ENCODE data around the gene GGN. TPM values are rescaled to one million over a fixed set of nuclear protein-coding genes. Genes with fewer than 3 reads are reported as not detected.
A peak's percentile ranks its signal among the peaks of the same experiment; 100 is the strongest.

The GGN gene
- total RNA-seq, 1 donor from 2014 or later = under 0.01 TPM

DNA sequence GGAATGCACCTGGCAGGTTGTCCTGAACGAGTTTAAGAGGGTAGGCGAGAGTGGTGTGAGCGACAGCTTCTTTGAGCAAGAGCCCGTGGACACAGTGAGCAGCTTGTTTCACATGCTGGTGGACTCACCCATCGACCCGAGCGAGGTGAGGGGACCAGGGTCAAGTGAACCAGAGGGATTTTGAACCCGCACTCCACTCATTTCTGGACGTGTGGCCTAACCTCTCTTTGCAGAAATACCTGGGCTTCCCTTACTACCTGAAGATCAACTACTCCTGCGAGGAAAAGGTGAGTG, 50.5 kb downstream of the GGN start:
- TF ChIP-seq, protein P1, sequence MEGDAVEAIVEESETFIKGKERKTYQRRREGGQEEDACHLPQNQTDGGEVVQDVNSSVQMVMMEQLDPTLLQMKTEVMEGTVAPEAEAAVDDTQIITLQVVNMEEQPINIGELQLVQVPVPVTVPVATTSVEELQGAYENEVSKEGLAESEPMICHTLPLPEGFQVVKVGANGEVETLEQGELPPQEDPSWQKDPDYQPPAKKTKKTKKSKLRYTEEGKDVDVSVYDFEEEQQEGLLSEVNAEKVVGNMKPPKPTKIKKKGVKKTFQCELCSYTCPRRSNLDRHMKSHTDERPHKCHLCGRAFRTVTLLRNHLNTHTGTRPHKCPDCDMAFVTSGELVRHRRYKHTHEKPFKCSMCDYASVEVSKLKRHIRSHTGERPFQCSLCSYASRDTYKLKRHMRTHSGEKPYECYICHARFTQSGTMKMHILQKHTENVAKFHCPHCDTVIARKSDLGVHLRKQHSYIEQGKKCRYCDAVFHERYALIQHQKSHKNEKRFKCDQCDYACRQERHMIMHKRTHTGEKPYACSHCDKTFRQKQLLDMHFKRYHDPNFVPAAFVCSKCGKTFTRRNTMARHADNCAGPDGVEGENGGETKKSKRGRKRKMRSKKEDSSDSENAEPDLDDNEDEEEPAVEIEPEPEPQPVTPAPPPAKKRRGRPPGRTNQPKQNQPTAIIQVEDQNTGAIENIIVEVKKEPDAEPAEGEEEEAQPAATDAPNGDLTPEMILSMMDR (IDR thresholded peaks at IDR 0.05; ENCODE audit: insufficient read depth, low read length, severe bottlenecking) = no peak
- Histone ChIP-seq H3K4me3 (ENCODE audit: low read depth, low read length) (peak overlapping the region; percentile 92), H3K27me3 (ENCODE audit: control insufficient read depth, insufficient read depth, low read length) (no peaks in the 10 kb centered on the region), H3K36me3 (ENCODE audit: control insufficient read depth, insufficient read depth, low read length) (peaks cover 6% of the 10 kb centered on the region)
- no peak for DNase-seq (ENCODE audit: low read depth)
- FAIRE-seq = no peak

DNA sequence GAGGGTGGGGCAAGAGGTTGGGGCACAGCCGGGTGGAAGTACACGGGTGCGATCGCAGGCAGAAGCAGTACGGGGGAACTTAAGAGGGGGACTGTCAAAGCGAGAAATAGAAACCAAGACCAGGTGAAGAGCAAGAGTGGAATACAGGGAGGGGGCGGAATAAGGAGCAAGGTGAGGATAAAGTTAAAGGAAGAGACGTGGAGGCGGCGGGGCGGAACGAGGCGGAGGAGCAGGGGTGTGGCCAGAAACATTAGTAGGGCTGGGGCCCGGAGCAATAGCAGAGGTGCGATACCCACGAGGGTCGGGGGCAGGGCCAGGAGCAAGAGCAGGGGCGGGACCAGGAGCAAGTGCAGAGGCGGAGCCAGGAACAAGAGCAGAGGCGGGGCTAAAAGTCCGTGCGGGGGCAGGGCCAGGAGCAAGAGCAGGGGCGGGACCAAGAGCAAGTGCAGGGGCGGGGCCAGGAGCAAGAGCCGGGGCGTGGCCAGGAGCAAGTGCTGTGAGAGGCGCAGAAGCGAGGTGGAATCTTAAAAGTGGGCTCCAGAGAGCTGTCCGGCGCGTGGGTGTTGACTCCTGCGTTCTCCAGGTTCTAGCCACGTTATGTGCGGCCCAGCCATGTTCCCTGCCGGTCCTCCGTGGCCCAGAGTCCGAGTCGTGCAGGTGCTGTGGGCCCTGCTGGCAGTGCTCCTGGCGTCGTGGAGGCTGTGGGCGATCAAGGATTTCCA, 51.0 kb downstream of the GGN start:
- Histone ChIP-seq H3K27me3 (ENCODE audit: control insufficient read depth, insufficient read depth, low read length) (no peaks in the 10 kb centered on the region), H3K4me3 (ENCODE audit: low read depth, low read length) (peak overlapping the region; percentile 92), H3K36me3 (ENCODE audit: control insufficient read depth, insufficient read depth, low read length) (peaks cover 6% of the 10 kb centered on the region)
- DNase-seq (ENCODE audit: low read depth) (peak; percentile 90), FAIRE-seq (no peak)
- TF ChIP-seq, protein P1 (IDR thresholded peaks at IDR 0.05; ENCODE audit: insufficient read depth, low read length, severe bottlenecking) = no peak

DNA sequence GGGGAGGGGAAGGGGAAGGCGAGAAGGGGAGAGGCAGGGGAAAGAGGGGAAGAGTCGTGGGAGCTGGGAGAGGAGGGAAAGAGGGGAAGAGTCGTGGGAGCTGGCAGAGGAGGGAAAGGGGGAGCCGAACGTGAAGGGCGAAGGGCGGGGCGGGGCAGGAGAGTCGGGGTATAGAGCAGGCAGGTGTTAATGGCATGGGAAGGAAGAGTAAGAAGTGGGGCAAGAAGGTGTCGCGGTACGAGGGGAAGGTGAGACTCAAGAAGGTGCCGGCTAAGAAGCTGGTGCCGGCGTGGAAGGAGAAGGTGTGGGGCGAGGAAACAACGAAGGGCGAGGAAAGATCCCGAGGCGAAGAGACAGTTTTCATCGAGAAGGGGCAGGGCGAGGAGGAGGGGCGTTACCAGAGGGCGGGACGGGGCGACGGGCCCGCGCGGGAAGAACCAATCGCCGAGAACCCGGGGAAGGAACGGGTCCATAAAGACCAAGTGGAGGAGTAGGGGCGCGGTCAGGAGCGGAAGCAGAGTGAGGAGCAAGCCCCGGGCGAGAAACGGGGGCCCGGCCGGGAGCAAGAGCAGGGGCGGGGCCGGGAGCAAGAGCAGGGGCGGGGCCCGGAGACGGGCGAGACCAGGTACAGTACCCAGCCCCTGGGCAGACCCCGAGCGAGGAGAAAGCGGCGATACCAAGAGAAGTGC, 51.7 kb downstream of the GGN start:
- no peak for FAIRE-seq
- TF ChIP-seq, protein P1 (IDR thresholded peaks at IDR 0.05; ENCODE audit: insufficient read depth, low read length, severe bottlenecking) = no peak

More for the DNA sequence above, 51.7 kb downstream of the GGN start:
- H3K27me3 ChIP-seq (ENCODE audit: control insufficient read depth, insufficient read depth, low read length) = no peaks in the 10 kb centered on the region
- H3K36me3 ChIP-seq (ENCODE audit: control insufficient read depth, insufficient read depth, low read length) = peaks cover 6% of the 10 kb centered on the region
- DNase-seq (ENCODE audit: low read depth) = peak; percentile 86
- H3K4me3 ChIP-seq (ENCODE audit: low read depth, low read length) = peak overlapping the region; percentile 92

Other genes starting within 250 kb of the GGN start
- gene DPF1, start 163.8 kb downstream of the GGN start, total RNA-seq = 0.13 TPM in 1 of 2 replicates, not detected in the other
- 0.38 and 1.6 TPM in 2 replicates for gene PPP1R14A, start 131.7 kb downstream of the GGN start, total RNA-seq
- 1,057 and 1,682 TPM in 2 replicates for gene SPINT2, start 123.5 kb downstream of the GGN start, total RNA-seq
- 266 and 612 TPM in 2 replicates for gene C19orf33, start 83.8 kb downstream of the GGN start, total RNA-seq
- gene YIF1B, start 72.1 kb downstream of the GGN start, total RNA-seq = 30.0 and 51.5 TPM in 2 replicates
- 19.0 and 27.8 TPM in 2 replicates for gene KCNK6, start 68.2 kb downstream of the GGN start, total RNA-seq
- 3.5 and 5.0 TPM in 2 replicates for gene CATSPERG, start 52.2 kb downstream of the GGN start, total RNA-seq
- gene PSMD8, start 13.5 kb downstream of the GGN start, total RNA-seq = 209 and 260 TPM in 2 replicates
- gene SPRED3, start 663 bp upstream of the GGN start, total RNA-seq = 0.13 and 0.26 TPM in 2 replicates
- 15.0 and 15.6 TPM in 2 replicates for gene FAM98C, start 15.1 kb upstream of the GGN start, total RNA-seq
- not detected in 2 replicates for gene RASGRP4, start 38.2 kb upstream of the GGN start, total RNA-seq
- 4.5 and 7.4 TPM in 2 replicates for gene RYR1, start 45.7 kb upstream of the GGN start, total RNA-seq
- not detected in 2 replicates for gene MAP4K1, start 229.9 kb upstream of the GGN start, total RNA-seq
- gene EIF3K, start 231.2 kb upstream of the GGN start, total RNA-seq = 262 and 374 TPM in 2 replicates

Measured in bronchial epithelial cell (primary cell).